PC-3 (cell line): ENCODE measurements around the gene PADI6.

Source experiments
- EZH2 ChIP-seq: fragments of 300-600 bp; sonication (generic); IDR thresholded peaks from one replicate; pipeline ENCODE4 v1.6.1; 2017; ENCODE audit warnings: antibody characterized with exemption, mild to moderate bottlenecking, low read length; ENCODE audit not compliant: unreplicated experiment
- EZH2phosphoT487 ChIP-seq: fragments of 300-600 bp; sonication (generic); IDR thresholded peaks from 2 replicates; pipeline ENCODE4 v1.6.1; 2018; ENCODE audit warnings: mild to moderate bottlenecking, antibody characterized with exemption, low read length, borderline replicate concordance
- TF ChIP-seq, protein P1 (sequence below): fragments of 300-600 bp; sonication (generic); conservative IDR thresholded peaks from 2 replicates; pipeline ENCODE4 v1.5.1; 2017; ENCODE audit warnings: antibody characterized with exemption, low read depth, mild to moderate bottlenecking, low read length

DNA sequence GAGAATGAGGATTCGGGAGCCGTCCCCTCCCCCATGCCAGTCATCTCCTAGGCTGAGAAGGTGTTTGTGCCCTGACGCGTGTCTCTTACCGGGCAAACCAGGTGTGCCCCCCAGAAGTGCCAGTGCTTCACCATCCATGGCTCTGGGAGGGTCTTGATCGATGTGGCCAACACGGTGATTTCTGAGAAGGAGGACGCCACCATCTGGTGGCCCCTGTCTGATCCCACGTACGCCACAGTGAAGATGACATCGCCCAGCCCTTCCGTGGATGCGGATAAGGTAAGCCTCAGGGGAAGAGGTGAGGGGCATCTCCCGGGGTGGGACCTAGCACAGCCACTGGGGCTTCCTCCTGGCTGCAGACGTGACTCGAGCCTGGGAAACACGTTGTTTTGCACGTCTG lies 959 bp downstream of the PADI6 start:
- TF ChIP-seq, protein P1, sequence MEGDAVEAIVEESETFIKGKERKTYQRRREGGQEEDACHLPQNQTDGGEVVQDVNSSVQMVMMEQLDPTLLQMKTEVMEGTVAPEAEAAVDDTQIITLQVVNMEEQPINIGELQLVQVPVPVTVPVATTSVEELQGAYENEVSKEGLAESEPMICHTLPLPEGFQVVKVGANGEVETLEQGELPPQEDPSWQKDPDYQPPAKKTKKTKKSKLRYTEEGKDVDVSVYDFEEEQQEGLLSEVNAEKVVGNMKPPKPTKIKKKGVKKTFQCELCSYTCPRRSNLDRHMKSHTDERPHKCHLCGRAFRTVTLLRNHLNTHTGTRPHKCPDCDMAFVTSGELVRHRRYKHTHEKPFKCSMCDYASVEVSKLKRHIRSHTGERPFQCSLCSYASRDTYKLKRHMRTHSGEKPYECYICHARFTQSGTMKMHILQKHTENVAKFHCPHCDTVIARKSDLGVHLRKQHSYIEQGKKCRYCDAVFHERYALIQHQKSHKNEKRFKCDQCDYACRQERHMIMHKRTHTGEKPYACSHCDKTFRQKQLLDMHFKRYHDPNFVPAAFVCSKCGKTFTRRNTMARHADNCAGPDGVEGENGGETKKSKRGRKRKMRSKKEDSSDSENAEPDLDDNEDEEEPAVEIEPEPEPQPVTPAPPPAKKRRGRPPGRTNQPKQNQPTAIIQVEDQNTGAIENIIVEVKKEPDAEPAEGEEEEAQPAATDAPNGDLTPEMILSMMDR = no peak
- TF ChIP-seq EZH2phosphoT487 (no peak), EZH2 (no peak)
